Lower leg skin (tissue), 3 donors: ENCODE data around the gene ZNHIT2.
"Not testable (repeated sequence)": the region's sequence is repeated elsewhere in the genome, so short reads cannot be mapped to it uniquely, and the experiment has no call there.

Source experiments
- CTCF ChIP-seq, 3 donors: fragments of 450-650 bp; IDR thresholded peaks; one replicate each; pipeline ENCODE4 v1.5.1; 2016; ENCODE audit warnings: antibody characterized with exemption in 3 of 3, mild to moderate bottlenecking in 3 of 3, moderate library complexity in 2 of 3
- POLR2A ChIP-seq, 2 donors: fragments of 450-650 bp; IDR thresholded peaks; one replicate each; pipeline ENCODE4 v1.6.1; 2016 to 2017; ENCODE audit warnings: antibody characterized with exemption in 2 of 2, mild to moderate bottlenecking in 1 of 2, moderate library complexity in 1 of 2

DNA sequence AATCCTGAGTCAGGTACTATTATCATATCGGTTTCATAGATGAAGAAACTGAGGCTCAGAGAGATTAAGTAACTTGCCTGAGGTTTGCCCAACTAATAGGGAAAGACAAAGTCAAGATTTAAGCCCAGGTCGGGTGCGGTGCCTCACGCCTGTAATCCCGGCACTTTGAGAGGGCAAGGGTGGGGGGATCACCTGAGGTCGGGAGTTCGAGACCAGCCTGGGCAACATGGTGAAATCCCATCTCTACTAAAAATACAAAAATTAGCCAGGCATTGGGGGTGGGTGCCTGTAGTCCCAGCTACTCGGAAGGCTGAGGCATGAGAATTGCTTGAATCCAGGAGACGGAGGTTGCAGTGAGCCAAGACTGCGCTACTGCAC, 32.6 kb upstream of the ZNHIT2 start:
- not testable (repeated sequence) for TF ChIP-seq CTCF, POLR2A (IDR thresholded peaks at IDR 0.05)
